Heart left ventricle (tissue), 13 donors: ENCODE data around the gene NMB.

Experiments used
- CTCF ChIP-seq, 12 donors: fragments of 200-600 bp; sonication (generic) in 4 of 12; IDR thresholded peaks; one replicate each; pipeline versions ENCODE4 v1.5.0 to v1.8.0; 2018 to 2022; ENCODE audit warnings: antibody characterized with exemption in 12 of 12, mild to moderate bottlenecking in 5 of 12
- POLR2A ChIP-seq, 2 donors: fragments of 450-650 bp; IDR thresholded peaks; one replicate each; pipeline ENCODE4 v1.6.1; 2017; ENCODE audit warnings: antibody characterized with exemption in 2 of 2, mild to moderate bottlenecking in 2 of 2, moderate library complexity in 2 of 2
- donor health status: ischemic (EF 13 %, LVEDD 7.1; RV severe dilation, severe dysfunction).
- donor health status: DM: no; HTN: yes; CAD: no.
- donor health status: DM: no; HTN: no; CAD: no.
- donor health status: ischemic (EF 25% LVEDD 6.9; RV normal size, moderate dysfunction).
- donor health status: ischemic (EF 25% LVEDD 5.7; RV mildly dilated, moderate dysfunction).
- donor health status: ischemic (EF 35%, LVEDD 5.7; RV mildly dilated, moderate dysfunction).
- donor health status: nonischemic (EF 11% LVEDD 7.7; RV severe dilation, severe dysfunction).
- donor health status: DM: yes; HTN: yes; CAD: no.
- donor health status: PGD.
- donor health status: ischemic (EF 29% LVEDD 5.4; RV normal size, mild dysfunction).
- donor health status: nonischemic (EF 23%, LVEDD 6.1; RV moderate dilation, normal function).

GRCh38 chr15:84690342-84690741 lies 32.3 kb upstream of the NMB start:
- no peak for TF ChIP-seq CTCF (IDR thresholded peaks at IDR 0.05)
- TF ChIP-seq POLR2A (IDR thresholded peaks at IDR 0.05): no peak
